ENCODE measurements around the gene ERICH2.
A peak's percentile ranks its signal among the peaks of the same experiment; 100 is the strongest.

- TF ChIP-seq POLR2A (IDR thresholded peaks at IDR 0.05; ENCODE audit: low read depth, low read length): no peak
- no peak for TF ChIP-seq CTCF (IDR thresholded peaks at IDR 0.05; ENCODE audit: extremely low read depth in 1 of 2, insufficient read depth in 1 of 2, low read depth in 1 of 2, low read length in 2 of 2)
- peak; percentile 31 for TF ChIP-seq EZH2 (IDR thresholded peaks at IDR 0.05; ENCODE audit: borderline replicate concordance, low read depth, low read length, severe bottlenecking)
- TF ChIP-seq POLR2AphosphoS5 (IDR thresholded peaks at IDR 0.05; ENCODE audit: insufficient read depth, low read depth, low read length): no peak
- TF ChIP-seq FOS (IDR thresholded peaks at IDR 0.05; ENCODE audit: borderline replicate concordance, insufficient read depth, low read length): no peak
- no peak for TF ChIP-seq JUN (IDR thresholded peaks at IDR 0.05; ENCODE audit: borderline replicate concordance, insufficient read depth, insufficient read length, low read depth)
- TF ChIP-seq MYC (IDR thresholded peaks at IDR 0.05; ENCODE audit: low read depth, low read length): no peak
- no peak for TF ChIP-seq MAX (IDR thresholded peaks at IDR 0.05; ENCODE audit: insufficient read depth, insufficient read length)
Observed at GRCh38 chr2:170818036-170818751, 48.0 kb downstream of the ERICH2 start.
